ENCODE data around the gene ERRFI1.
A peak's percentile ranks its signal among the peaks of the same experiment; 100 is the strongest.
"Not testable (repeated sequence)": the region's sequence is repeated elsewhere in the genome, so short reads cannot be mapped to it uniquely, and the experiment has no call there.

Gene ERRFI1, protein sequence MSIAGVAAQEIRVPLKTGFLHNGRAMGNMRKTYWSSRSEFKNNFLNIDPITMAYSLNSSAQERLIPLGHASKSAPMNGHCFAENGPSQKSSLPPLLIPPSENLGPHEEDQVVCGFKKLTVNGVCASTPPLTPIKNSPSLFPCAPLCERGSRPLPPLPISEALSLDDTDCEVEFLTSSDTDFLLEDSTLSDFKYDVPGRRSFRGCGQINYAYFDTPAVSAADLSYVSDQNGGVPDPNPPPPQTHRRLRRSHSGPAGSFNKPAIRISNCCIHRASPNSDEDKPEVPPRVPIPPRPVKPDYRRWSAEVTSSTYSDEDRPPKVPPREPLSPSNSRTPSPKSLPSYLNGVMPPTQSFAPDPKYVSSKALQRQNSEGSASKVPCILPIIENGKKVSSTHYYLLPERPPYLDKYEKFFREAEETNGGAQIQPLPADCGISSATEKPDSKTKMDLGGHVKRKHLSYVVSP

DNA sequence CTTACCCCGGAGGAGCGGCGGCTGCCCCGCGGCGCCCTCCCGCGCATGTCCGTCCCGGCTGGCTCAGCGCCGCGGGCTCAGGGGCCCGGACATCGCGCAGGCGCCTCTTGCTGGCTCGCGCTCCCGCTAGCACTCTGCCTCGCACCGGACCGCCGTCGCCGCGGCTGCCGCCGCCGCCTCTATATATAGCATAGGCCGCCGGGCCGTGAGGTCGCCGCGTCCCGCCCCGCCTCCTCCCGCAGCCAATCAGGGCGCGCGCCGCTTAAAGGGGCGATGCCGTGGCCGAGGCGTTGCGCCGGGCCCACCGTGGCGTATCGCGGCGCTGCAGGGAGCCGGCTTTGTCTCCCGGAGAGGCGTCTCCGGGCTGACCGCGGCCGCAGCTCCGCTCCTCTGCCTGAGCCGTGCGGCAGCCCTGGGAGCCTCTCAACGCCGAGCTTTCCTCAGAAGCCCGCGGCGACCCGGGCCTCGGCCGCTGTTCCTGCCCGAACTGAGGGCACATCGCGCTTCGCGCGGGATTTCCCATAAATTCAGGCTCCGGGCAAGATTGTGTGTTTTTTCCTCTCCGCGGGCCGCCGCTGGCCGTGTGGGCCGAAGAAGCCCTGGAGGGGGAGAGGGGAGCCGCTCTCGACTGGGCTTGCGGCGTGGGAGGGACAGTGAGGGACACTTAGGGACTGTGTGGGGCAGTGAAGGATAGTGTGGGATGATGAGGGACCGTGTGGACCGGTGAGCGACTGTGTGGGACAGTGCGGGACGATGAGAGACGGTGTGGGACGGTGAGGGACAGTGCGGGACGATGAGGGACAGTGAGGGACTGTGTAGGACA is at the start of gene ERRFI1:
ERRFI1 (minus strand) TSS at position 157 of the 823 bp plus-strand sequence. CDS start 10,690 bp downstream, outside the sequence.
- DNase-seq, result peak; percentile 93

DNA sequence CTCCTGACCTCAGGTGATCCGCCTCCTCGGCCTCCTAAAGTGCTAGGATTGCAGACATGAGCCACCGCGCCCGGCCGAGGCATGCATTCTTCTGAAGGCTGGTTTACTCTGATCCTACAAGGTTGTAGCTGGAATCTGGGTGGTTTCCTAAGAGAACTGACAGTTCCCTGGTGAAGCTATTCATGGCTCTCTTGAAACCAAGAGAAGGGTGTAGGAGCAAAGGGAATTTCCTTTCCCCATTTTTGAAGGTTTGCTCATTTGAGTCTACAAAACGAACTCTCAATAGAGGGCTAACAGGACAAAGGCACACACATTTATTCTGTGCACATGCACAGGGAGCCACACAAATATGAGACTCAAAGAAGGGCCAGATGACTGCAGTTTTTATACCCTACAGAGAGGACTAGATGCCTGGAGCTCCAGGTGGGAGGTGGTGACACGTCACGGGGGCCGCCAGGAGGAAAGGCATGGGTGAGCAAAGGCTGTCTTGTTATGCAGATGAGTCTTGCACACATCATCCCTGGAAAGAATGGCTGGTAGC is 49.5 kb upstream of the ERRFI1 start:
- no peak for DNase-seq

DNA sequence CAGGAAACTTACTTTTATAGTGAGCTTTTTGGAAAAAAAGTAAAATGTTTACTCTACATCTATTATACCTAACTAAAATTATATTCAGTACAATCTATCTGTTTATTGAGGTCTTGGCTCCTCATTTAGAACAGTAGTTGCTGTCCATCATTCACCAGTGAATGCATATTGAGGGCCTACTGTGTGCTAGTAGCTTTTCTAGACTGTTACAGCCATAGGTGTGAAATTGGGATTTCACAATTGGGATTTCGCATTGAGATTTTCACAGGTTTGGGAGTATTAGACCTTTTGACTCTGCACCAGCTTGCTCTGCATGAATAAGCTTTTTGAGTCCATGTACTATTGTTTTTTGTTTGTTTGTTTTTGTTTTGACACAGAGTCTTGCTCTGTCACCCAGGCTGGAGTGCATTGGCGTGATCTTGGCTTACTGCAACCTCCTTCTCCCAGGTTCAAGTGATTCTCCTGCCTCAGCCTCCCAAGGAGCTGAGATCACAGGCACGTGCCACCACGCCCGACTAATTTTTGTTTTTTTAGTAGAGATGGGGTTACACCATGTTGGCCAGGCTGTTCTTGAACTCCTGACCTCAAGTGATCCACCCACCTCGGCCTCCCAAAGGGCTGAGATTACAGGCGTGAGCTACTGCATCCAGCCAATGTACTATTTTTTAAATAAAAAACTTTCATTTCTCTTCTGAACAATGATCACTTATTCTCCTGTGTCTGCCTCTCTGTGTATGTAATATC is 47.2 kb upstream of the ERRFI1 start:
- no peak for DNase-seq

DNA sequence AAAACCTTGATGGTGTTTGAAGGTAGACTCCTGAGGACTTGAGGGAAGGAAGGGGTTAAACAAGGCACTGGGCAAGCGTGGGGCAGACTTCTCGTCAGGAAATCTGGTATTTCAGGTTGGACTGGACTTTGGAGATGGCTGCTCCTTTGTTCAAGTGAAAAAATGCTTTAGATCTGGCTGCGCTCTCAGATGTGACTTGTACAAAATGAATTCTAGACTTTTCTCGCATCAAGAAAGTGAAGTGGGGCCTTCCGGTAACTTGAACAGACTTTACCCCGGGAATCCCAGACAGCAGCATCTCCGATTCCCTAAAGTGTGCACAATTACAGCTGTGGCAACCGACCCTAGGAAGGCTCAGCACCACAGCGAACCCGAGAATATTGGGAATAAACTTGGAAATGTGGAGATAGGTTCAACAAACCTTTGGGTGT is 44.3 kb upstream of the ERRFI1 start:
- no peak for DNase-seq

DNA sequence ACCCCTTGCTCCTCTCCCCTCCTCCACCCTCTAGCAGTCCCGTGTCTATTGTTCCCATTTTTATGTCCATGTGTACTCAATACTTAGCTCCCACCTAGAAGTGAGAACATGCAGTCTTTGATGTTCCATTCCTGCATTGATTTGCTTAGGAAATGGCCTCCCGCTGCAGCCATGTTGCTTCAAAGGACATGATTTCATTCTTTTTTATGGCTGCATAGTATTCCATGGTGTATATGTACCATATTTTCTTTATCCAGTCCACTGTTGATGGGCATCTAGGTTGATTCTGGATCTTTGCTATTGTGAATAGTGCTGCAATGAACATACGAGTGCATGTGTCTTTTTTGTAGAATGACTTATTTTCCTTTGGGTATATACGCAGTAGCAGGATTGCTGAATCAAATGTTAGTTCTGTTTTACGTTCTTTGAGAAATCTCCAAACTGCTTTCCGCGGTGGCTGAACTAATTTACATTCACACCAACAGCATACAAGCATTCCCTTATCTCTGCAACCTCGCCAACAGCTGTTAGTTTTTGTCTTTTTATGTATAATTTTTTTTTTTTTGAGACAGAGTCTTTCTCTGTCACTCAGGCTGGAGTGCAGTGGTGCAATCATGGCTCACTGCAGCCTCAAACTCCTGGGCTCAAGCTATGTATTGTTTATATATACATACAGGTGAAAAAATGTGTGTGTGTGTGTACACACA is 43.7 kb upstream of the ERRFI1 start:
- not testable (repeated sequence) for DNase-seq

DNA sequence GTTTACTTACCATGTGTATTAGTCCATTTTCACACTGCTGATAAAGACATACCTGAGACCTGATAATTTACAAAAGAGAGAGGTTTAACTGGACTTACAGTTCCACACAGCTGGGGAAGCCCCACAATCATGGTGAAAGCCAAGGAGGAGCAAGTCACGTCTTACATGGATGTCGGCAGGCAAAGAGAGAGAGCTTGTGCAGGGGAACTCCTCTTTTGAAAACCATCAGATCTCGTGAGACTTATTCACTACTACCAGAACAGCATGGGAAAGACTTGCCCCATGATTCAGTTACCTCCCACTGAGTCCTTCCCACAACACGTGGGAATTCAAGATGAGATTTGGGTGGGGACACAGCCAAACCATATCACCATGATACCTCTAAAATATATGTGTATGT is 39.3 kb upstream of the ERRFI1 start:
- peak; percentile 12 for DNase-seq

DNA sequence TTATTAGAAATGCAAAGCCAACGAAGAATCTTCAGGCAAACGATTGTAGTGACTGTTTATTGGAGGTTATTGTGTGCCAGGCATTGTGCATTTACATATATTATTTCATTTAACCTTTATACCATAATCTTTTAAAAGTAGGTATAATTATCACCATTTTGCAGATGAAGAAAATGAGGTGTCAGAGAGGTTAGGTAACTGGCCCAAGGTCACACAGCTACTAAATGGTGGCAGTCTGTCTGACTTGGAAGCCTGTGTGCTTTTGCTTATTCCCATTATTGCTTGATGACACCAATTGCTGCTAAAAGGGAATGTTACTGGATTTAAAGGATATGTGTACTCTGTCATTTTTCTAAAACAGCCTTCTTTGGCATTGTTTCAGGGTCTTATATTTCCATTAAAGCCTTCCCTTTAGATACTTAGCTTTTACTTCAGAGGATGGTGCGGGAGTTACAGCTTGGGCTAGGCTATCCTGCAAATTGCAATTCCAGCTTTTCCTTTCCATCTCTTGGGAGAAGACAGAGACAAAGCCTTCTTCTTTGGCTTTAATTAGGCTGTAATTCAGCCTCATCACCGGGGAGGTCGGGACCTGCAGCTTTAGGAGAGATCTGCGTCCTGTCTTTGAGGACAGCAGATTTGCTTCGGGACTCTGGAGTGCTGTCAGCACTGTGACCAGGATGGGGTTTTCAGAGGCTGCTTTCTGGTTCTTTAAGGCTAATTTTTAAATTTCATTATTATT is 37.4 kb upstream of the ERRFI1 start:
- no peak for DNase-seq

DNA sequence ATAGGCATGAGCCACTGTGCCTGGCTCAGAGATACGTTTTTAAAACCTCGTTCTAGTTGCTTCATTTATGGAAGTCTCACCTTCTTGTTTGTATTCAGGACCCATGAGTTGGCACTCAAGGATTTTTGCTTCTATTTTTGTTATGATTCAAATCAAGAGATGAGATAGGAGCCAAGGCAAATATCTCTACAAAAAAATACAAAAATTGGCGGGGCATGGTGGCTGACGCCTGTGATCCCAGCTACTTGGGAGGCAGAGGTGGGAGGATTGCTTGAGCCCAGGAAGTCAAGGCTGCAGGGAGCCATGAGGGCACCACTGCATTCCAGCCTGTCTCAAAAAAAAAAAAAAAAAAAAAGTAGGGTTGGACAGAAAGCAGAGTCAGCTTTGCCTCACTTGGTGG is 36.8 kb upstream of the ERRFI1 start:
- no peak for DNase-seq

DNA sequence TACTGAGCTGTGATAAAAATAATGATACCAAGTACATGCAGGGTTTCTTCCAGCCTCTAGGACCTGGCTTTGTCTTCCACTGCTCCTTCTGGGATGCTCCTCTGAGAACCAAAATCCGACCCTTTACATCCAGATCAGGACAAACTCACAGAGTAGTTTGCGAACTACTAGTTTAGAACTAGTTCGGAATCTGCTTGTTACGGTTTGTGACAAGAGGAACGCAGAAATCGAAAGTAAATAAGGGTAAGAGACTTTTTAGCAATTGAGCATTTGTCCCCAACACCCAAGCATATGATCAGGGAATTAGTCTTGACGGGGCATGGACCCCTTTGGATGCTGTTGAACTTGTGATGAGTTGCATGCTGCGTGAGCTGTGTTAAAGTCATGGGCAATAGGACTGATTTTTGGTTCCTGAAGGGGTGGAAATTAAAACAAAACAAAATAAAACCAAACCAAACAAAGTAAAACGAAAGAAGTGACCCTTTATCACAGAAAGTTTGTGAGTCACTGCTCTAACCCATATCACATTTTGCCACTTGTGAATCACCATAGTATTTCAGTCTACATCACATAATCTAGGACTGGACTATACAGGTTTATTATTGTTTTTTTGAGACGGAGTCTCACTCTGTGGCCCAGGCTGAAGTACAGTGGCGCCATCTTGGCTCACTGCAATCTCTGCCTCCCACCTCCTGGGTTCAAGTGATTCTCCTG is 35.7 kb upstream of the ERRFI1 start:
- DNase-seq, result peak; percentile 31

DNA sequence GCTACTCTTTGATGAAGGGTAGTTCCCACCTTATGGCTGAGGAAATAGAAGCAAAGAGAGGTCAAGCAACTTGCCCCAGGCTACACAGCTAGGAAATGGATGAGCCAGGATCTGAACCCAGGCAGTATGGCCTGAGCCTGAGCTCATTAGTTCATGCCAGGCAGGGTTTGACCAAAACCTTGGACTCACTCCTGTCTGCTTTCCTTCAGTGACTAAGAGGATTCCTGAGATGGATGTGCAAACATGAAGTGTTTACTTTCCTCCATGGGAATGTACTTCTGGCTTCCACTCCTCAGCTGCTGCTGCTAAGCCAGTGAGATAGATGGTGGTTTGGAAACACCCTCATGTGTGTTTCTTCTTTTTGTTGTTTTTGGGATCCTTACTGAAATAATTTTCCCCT is 35.1 kb upstream of the ERRFI1 start:
- peak; percentile 92 for DNase-seq

DNA sequence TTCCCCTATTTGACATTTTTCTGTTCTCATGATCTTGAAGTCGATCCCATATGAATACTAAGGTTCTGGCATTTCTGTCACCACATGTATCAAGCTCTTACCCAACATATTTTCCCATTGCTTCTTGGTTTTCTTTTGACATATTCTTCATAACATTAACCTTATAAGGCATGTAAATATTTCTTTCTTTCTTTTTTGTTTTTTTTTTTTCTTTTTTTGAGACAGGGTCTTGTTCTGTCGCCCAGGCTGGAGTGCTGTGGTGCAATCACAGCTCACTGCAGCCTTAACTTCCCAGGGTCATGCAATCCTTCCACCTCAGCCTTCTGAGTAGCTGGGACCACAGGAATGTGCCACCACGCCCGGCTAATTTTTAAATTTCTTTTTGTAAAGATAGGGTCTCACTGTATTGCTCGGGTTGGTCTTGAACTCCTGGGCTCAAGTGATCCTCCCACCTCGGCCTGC is 33.1 kb upstream of the ERRFI1 start:
- DNase-seq, result peak; percentile 82

DNA sequence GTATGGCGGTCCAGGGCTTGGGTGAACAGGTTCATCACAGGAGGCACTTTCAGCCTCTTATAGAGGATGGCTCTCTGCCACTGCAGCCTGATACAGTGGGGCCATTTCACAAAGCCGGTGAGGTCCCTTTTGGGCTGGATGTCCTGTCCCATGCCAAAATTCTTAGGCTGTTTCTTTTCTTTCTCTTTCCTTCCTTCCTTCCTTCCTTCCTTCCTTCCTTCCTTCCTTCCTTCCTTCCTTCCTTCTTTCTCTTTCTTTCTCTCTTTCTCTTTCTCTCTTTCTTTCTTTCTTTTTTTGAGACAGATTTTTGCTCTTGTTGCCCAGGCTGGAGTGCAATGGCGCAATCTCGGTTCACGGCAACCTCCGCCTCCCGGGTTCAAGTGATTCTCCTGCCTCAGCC is 31.7 kb upstream of the ERRFI1 start:
- not testable (repeated sequence) for DNase-seq

DNA sequence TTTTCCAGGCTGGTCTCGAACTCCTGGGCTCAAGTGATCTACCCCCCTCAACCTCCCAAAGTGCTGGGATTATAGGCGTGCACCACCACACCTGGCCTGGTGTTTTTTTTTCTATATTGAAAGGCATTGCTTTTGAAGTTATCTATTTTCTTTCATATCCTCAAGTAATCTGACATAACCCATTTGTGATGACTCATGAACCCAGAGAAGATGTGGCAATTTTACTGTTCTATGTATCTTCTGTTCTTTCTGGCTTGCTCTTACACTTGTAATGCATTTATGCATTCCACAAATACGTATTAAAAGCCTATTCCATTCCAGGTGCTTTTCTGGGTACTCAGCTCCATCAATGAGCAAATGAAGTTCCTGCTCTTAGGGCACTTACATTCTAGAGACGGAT is 29.9 kb upstream of the ERRFI1 start:
- peak; percentile 87 for DNase-seq

DNA sequence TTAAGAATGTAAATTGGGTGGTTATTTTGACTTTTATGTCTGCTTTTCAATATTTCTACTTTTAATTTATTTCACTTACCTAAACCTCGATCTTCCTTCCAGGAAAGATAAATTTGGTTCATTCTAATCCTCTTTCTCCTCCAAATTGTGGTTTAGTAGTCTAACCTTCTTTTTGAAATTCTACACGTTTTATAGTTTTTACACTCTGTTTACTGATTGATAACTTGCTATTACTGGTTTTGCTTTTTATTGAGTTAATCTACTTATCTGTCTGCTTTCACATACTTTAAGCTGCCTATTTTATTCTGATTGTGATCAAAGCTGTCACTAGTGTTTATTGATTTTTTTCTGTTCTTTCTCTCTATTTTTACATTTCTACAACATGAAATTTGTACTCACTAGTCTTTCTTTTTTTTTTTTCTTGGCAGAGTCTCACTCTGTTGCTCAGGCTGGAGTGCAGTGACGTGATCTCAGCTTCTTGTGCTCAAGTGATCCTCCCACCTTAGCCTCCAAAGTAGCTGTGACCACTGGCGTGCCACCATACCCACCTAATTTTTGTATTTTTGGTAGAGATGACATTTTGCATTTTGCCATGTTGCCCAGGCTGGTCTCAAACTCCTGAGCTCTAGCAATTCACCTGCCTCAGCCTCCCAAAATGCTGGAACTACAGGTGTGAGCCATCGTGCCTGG is 27.9 kb upstream of the ERRFI1 start:
- DNase-seq, result no peak

DNA sequence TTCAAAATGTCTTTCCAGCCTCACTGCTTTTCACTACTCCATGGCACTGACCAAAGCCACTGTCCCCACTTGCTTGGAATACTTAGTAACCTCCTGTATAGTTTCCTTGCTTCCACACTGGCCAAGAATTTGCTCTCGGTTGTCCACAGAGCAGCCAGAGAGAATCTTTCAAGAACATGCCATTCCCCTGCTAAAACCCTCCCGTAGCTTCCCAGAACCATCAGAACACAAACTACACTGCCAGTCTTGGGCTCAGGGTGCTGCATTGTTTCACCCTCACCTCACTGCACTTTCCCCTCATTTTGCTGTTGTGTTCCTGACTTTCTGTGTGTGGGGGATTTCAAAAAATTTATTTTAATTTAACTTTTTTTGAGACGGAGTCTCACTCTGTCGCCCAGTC is 25.5 kb upstream of the ERRFI1 start:
- no peak for DNase-seq

DNA sequence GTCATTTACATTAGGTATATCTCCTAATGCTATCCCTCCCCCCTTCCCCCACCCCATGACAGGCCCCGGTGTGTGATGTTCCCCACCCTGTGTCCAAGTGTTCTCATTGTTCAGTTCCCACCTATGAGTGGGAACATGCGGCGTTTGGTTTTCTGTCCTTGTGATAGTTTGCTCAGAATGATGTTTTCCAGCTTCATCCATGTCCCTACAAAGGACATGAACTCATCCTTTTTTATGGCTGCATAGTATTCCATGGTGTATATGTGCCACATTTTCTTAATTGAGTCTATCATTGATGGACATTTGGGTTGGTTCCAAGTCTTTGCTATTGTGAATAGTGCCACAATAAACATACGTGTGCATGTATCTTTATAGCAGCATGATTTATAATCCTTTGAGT is 23.1 kb upstream of the ERRFI1 start:
- not testable (repeated sequence) for DNase-seq

DNA sequence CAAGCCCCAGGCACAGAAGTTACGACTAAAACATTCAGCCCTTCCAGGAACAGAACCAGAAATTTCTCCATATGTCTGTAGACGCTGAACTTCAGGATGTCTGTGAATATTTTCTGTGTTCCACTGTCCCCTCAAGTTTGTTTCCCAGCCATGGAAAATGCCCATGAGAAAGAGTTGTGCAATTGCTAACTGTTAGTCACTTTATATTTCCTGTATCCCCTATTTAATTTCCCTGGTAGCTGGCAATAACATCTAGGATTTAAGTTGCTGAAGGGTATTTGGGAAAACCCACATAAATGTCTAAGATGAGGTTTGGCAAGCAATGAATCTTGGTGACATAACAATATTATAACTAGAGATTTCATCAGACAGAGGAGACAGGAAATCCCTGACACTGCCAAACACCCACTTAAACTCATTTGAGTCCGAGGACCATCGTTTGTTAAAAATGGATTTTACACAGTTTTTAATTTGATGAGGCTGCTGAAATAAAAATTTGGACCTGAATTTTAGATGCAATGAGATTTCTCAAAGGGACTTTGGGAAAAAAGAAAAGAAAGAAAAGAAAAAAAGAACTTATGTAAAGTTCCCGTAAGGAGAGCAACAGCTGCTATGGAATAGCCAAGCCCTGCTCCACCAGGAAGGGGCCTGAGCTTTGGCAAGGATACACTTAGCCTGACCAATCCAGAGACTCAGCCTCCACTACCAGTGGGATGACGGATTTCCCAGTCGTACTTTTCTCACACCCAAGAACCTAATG is 21.8 kb upstream of the ERRFI1 start:
- DNase-seq, result peak; percentile 94

DNA sequence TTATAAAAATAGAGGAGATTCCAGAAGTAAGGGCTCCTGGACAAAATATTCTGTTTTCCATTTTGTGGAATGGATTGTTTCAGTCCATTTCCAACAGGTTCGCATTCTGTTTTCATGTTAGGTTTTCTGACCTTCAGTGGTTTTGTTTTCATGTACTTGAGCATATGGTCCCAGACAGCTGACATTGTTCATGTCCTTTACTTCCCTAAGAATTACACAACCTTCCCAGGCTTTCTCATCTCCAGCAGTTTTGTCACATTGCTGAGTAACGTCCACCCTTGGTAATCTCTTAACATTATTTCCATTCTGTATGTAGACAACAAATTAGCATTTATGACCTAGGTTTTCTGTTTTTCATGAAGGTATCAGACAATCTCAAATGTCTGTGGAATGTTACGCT is 21.0 kb upstream of the ERRFI1 start:
- peak; percentile 33 for DNase-seq

DNA sequence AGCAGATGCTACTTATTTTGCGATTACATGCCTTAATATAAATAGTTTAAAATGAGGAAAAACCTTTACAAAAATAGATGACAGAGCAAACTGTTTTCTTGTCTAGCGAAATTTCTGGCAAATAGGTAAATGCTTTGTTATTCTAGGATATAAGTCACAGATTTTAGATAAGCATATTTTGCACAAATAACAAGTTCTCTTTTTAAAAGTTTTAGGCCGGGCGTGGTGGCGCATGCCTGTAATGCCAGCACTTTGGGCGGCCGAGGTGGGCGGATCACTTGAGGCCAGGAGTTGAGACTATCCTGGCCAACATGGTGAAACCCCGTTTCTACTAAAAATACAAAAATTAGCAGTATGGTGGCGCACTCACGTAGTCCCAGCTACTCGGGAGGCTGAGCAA is 20.3 kb upstream of the ERRFI1 start:
- no peak for DNase-seq

Data from fibroblast of upper back skin (primary cell).